ENCODE measurements around the gene SCRT2. TPM values are rescaled to one million over a fixed set of nuclear protein-coding genes. Genes with fewer than 3 reads are reported as not detected.

SCRT2 gene
- total RNA-seq, 1 experiment from 2014 or later, result not detected

DNA sequence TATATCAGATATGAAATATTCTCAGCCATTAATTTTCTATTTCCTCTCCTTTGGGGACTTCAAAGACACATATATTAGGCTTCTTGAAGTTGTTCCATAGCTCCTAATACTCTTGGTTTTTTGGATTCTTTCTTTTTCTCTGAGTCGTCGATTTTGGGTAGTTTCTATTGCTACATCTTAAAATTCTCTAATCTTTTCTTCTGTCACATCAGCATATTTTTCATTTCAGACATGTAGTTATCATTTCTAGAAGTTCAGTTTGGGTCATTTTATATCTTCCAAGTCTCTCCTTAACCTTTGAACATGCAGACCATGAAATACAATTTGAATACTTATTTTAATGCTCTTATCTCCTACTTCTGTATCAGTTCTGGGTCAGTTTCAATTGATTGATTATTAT, 38.9 kb upstream of the SCRT2 start:
- H3K4me3 ChIP-seq (replicated peaks in 1 of 2; ENCODE audit: low read depth in 1 of 2, low read length in 2 of 2), result no peak overlapping the region
- no peaks in the 10 kb centered on the region for H3K9me3 ChIP-seq (ENCODE audit: control insufficient read depth in 1 of 2, insufficient read depth in 1 of 2, low read depth in 1 of 2, low read length in 2 of 2)
- no peak overlapping the region for H3K9ac ChIP-seq (ENCODE audit: low read length)
- H3K27me3 ChIP-seq (ENCODE audit: insufficient read depth, low read length), result no peaks in the 10 kb centered on the region
- no peak overlapping the region for H3K27ac ChIP-seq (ENCODE audit: low read depth, low read length)
- no peaks in the 10 kb centered on the region for H3K9me2 ChIP-seq (ENCODE audit: insufficient read depth)
- ChIA-PET RAD21 (ENCODE audit: low non-redundant PET in 1 of 2, low total read pairs in 2 of 2, uncharacterized antibody in 2 of 2, unreplicated experiment in 2 of 2) (no interaction called here), CTCF (no interaction called here), POLR2A (no interaction called here)
- H3K4me1 ChIP-seq (ENCODE audit: control insufficient read depth in 1 of 2, insufficient read depth in 2 of 2, low read length in 2 of 2), result no peaks in the 10 kb centered on the region
- no peaks in the 10 kb centered on the region for H3K36me3 ChIP-seq (ENCODE audit: control insufficient read depth in 1 of 2, insufficient read depth in 2 of 2, low read length in 2 of 2)
- H3K4me2 ChIP-seq (ENCODE audit: low read length), result no peak overlapping the region
- TF ChIP-seq ZNF274 (IDR thresholded peaks at IDR 0.05; ENCODE audit: low read depth, low read length) (no peak), ATF3 (IDR thresholded peaks at IDR 0.05) (no peak), MAX (IDR thresholded peaks at IDR 0.05) (no peak), RAD21 (IDR thresholded peaks at IDR 0.05; ENCODE audit: low read depth) (no peak), REST (IDR thresholded peaks at IDR 0.05; ENCODE audit: low read depth) (no peak), SIN3A (IDR thresholded peaks at IDR 0.05; ENCODE audit: low read depth) (no peak), POLR2A (IDR thresholded peaks at IDR 0.05; ENCODE audit: borderline replicate concordance, extremely low read depth, insufficient read depth, insufficient read length) (no peak), ZFX (IDR thresholded peaks at IDR 0.05) (no peak), JUND (IDR thresholded peaks at IDR 0.05) (no peak), EGR1 (IDR thresholded peaks at IDR 0.05; ENCODE audit: low read depth) (no peak), ELF1 (IDR thresholded peaks at IDR 0.05; ENCODE audit: borderline replicate concordance, low read depth) (no peak), TCF7L2 (IDR thresholded peaks at IDR 0.05; ENCODE audit: borderline replicate concordance, extremely low read depth, insufficient read depth, insufficient read length) (no peak), SRF (IDR thresholded peaks at IDR 0.05; ENCODE audit: low read depth) (no peak)
- no peak for DNase-seq (ENCODE audit: low read depth, low spot score)
- no TSS peak for BruUV-seq (replicated peaks)
- intact Hi-C loops (cut with micrococcal nuclease), result no loop called here
- no peak for ATAC-seq
- no peaks in the 10 kb centered on the region for H4K20me1 ChIP-seq (ENCODE audit: insufficient read depth)
- H3K79me2 ChIP-seq (ENCODE audit: insufficient read depth, low read length), result no peaks in the 10 kb centered on the region
- no peak overlapping the region for H2AFZ ChIP-seq (ENCODE audit: low read depth, low read length, poor library complexity, severe bottlenecking)

Measured in HCT116 (cell line).